LoVo (cell line): ENCODE data around the gene RBM15B.
"Not testable (repeated sequence)": the region's sequence is repeated elsewhere in the genome, so short reads cannot be mapped to it uniquely, and the experiment has no call there.

Source experiments
- DNase-seq: peaks from one replicate; pipeline ENCODE4 v3.0.0-alpha.2; 2016; ENCODE audit warnings: low spot score

The RBM15B gene

GRCh38 chr3:51378065-51378464 lies 13.0 kb upstream of the RBM15B start:
- DNase-seq = no peak

- DNase-seq = no peak
Observed at GRCh38 chr3:51378726-51379125, 12.4 kb upstream of the RBM15B start.

GRCh38 chr3:51379301-51379700 lies 11.8 kb upstream of the RBM15B start:
- DNase-seq = no peak

- no peak for DNase-seq
Observed at GRCh38 chr3:51379746-51380455, 11.2 kb upstream of the RBM15B start.

GRCh38 chr3:51380601-51381332 lies 10.3 kb upstream of the RBM15B start:
- DNase-seq = no peak

GRCh38 chr3:51381333-51381705 lies 9.8 kb upstream of the RBM15B start:
- DNase-seq = no peak

GRCh38 chr3:51382076-51382745 lies 8.9 kb upstream of the RBM15B start:
- DNase-seq = no peak

GRCh38 chr3:51382947-51383578 lies 8.0 kb upstream of the RBM15B start:
- no peak for DNase-seq

- DNase-seq = peak; percentile 39
Observed at GRCh38 chr3:51384055-51384725, 6.9 kb upstream of the RBM15B start.

- DNase-seq = peak; percentile 97
Observed at GRCh38 chr3:51384726-51385473, 6.2 kb upstream of the RBM15B start, which contains the start of gene MANF. Gene MANF, plus strand, starts transcription at chr3:51385291. Its CDS starts 52 bp downstream, at chr3:51385343.

GRCh38 chr3:51385621-51386091 lies 5.4 kb upstream of the RBM15B start:
- DNase-seq = no peak

GRCh38 chr3:51386159-51386851 lies 4.8 kb upstream of the RBM15B start:
- no peak for DNase-seq

GRCh38 chr3:51386852-51387229 lies 4.2 kb upstream of the RBM15B start:
- DNase-seq = no peak

- DNase-seq = not testable (repeated sequence)
Observed at GRCh38 chr3:51387281-51387680, 3.8 kb upstream of the RBM15B start.

GRCh38 chr3:51388286-51389029 lies 2.6 kb upstream of the RBM15B start:
- DNase-seq = peak; percentile 35

GRCh38 chr3:51389423-51390183 lies 1.5 kb upstream of the RBM15B start:
- DNase-seq = no peak

GRCh38 chr3:51390246-51391074 lies 625 bp upstream of the RBM15B start:
- DNase-seq = no peak
